Caco-2 (cell line): ENCODE data around the gene CNTNAP1. TPM values are rescaled to one million over a fixed set of nuclear protein-coding genes. Genes with fewer than 3 reads are reported as not detected.

Source experiments
- BruUV-seq: library from RNA; stranded (reverse); fragments of 400-500 nt; replicated peaks from 2 replicates; lab custom pipeline; 2021; lab: Mats Ljungman, UMichigan
- CTCF ChIA-PET: fragments of 300-600 bp; sonication (Branson Sonifier 250); formaldehyde crosslinking; loops from one replicate; lab custom pipeline; 2022; ENCODE audit warnings: antibody characterized with exemption; lab: Charles Lee
- POLR2A ChIA-PET: fragments of 300-600 bp; sonication (Branson Sonifier 250); formaldehyde crosslinking; loops from one replicate; lab custom pipeline; 2022; ENCODE audit warnings: antibody characterized with exemption; lab: Charles Lee
- DNase-seq, 2 experiments: peaks; one replicate each; pipeline versions ENCODE4 v3.0.0 to v3.0.0-alpha.2; 2020 to 2022
- H3K27me3 ChIP-seq: replicated peaks from 2 replicates; pipeline ENCODE4 v1.6.0; 2011; ENCODE audit warnings: low read length; ENCODE audit not compliant: control insufficient read depth, insufficient read depth
- H3K36me3 ChIP-seq: 2 replicates; pipeline ENCODE4 v1.5.1; 2011; ENCODE audit warnings: low read length; ENCODE audit not compliant: control insufficient read depth, insufficient read depth
- H3K4me1 ChIP-seq: fragments of 250-450 bp; sonication (Bioruptor Pico); 2 replicates; pipeline ENCODE4 v1.5.1; 2020; ENCODE audit warnings: mild to moderate bottlenecking
- H3K4me3 ChIP-seq: 2 replicates; pipeline ENCODE4 v1.5.1; 2011; ENCODE audit warnings: low read depth, mild to moderate bottlenecking, control low read depth, low read length
- H3K9me3 ChIP-seq: fragments of 250-450 bp; sonication (Bioruptor Pico); 2 replicates; pipeline ENCODE4 v1.5.1; 2020; ENCODE audit warnings: mild to moderate bottlenecking, moderate library complexity
- H3K27ac Mint-ChIP-seq: one replicate; pipeline ENCODE4 v1.8.0; 2022; ENCODE audit warnings: mixed read lengths; ENCODE audit not compliant: unreplicated experiment
- H3K27me3 Mint-ChIP-seq: one replicate; pipeline ENCODE4 v1.8.0; 2022; ENCODE audit warnings: mixed read lengths; ENCODE audit not compliant: insufficient read depth, unreplicated experiment
- H3K36me3 Mint-ChIP-seq: one replicate; pipeline ENCODE4 v1.8.0; 2022; ENCODE audit warnings: mild to moderate bottlenecking, mixed read lengths; ENCODE audit not compliant: insufficient read depth, unreplicated experiment
- H3K4me1 Mint-ChIP-seq: one replicate; pipeline ENCODE4 v1.8.0; 2022; ENCODE audit warnings: low read depth, mixed read lengths; ENCODE audit not compliant: unreplicated experiment
- H3K4me3 Mint-ChIP-seq: one replicate; pipeline ENCODE4 v1.8.0; 2022; ENCODE audit warnings: mild to moderate bottlenecking, moderate library complexity, mixed read lengths; ENCODE audit not compliant: unreplicated experiment
- H3K9me3 Mint-ChIP-seq: one replicate; pipeline ENCODE4 v1.8.0; 2022; ENCODE audit warnings: mixed read lengths; ENCODE audit not compliant: unreplicated experiment
- CTCF ChIP-seq, 2 experiments: fragments of 200-600 bp in 1 of 2; IDR thresholded peaks; 1 replicate in 1 of 2; 2 replicates in 1 of 2; pipeline versions ENCODE4 v1.5.1 to v1.8.0; 2011 to 2022; ENCODE audit warnings: antibody characterized with exemption in 1 of 2, control low read depth in 1 of 2, inconsistent platforms in 1 of 2, low read depth in 1 of 2, low read length in 1 of 2, mild to moderate bottlenecking in 1 of 2, moderate library complexity in 1 of 2; ENCODE audit not compliant: insufficient read depth in 1 of 2, severe bottlenecking in 1 of 2, unreplicated experiment in 1 of 2
- intact Hi-C: fragments of 100-400 bp; cut with micrococcal nuclease; formaldehyde crosslinking; loops from one replicate; pipeline ENCODE4 v1.10.0; 2022; ENCODE audit not compliant: unreplicated experiment
- total RNA-seq: library from RNA; stranded (reverse); gene quantifications from 2 replicates; pipeline ENCODE4 v1.2.3, GENCODE V29; 2022

The CNTNAP1 gene
- total RNA-seq, 1 experiment from 2014 or later = 7.2 TPM

DNA sequence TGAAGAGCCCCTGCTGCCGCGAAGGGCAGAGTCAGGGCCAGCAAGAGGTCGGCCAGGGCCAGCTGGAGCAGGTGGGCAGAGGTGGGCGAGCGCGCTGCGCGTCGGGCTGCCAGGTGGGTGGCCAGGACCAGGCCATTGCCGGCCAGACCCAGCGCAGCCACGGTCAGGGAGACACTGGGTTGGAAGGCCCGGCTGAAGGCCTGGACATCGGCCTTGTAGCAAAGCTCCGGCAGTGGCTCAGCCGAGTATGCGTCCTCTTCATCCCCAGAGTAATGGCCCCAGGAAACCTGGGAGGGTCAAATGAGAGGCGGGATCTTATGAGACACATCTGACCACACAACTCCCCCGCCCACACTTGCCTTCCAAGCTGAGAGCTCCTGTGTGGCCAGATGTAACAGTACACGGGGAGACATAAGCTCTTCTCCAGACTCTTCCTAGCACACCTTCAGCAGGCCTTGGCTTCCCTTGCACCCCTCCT lies 2.0 kb upstream of the CNTNAP1 start:
- H3K27me3 Mint-ChIP-seq = no peaks in the 10 kb centered on the region
- no peaks in the 10 kb centered on the region for H3K9me3 Mint-ChIP-seq
- Histone ChIP-seq H3K4me3 (peak overlapping the region; percentile 79), H3K36me3 (no peaks in the 10 kb centered on the region), H3K9me3 (no peaks in the 10 kb centered on the region), H3K27me3 (no peaks in the 10 kb centered on the region), H3K4me1 (peaks cover 24% of the 10 kb centered on the region)
- peaks cover 15% of the 10 kb centered on the region for H3K36me3 Mint-ChIP-seq
- POLR2A ChIA-PET = interaction anchor here (0.5 to 1.3 kb wide), 2 partner anchors 71 to 108 kb away, joined by 3 to 4 read pairs; partner anchors contain the start of genes RETREG3 and TUBG1
- TF ChIP-seq CTCF (IDR thresholded peaks at IDR 0.05; ENCODE audit: insufficient read depth in 1 of 2, low read depth in 1 of 2, low read length in 1 of 2, severe bottlenecking in 1 of 2, unreplicated experiment in 1 of 2) = no peak
- no TSS peak for BruUV-seq
- CTCF ChIA-PET = interaction anchor here (1.2 to 3.5 kb wide), 6 partner anchors 21 to 102 kb away, joined by 5 to 38 read pairs (median 19); partner anchors contain the start of genes PSMC3IP, RETREG3, TUBG1 and TUBG2
- DNase-seq = peak; percentile 37 to 70
- peak overlapping the region; percentile 89 for H3K4me3 Mint-ChIP-seq
- H3K4me1 Mint-ChIP-seq = peaks cover 8% of the 10 kb centered on the region
- H3K27ac Mint-ChIP-seq = peak overlapping the region; percentile 95
- intact Hi-C loops = no loop called here

DNA sequence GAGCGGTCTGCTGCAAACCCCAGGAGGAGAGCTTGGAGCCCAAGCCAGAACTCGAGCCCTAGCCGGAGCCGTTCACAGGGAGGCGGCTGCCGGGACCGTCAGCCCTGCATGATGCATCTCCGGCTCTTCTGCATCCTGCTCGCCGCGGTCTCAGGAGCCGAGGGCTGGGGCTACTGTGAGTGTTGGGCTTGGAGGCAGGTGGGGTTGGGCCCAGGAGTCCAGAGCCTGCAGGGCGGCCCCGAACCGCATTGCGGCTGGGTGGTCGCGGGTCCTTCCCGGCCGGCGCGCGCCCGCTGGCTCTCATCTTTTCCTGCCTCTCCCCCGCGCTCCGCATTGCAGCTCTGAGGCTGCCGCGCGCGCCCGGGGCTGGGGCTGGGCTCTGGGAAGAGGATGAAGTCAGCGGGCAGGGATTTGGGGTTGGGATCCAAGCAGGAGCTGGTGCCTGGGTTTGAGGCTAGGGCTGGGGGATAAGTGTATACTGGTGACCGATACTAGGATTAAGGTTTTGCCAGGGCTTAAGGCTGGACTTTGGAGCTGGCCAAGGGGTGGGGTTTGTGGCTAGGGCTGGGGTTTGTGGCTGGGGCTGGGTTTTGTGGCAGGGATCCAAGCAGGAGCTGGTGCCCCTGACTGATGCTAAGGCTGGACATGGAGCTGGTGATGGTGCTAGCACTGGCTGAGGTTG lies 532 bp downstream of the CNTNAP1 start:
- peaks cover 14% of the 10 kb centered on the region for H3K4me1 ChIP-seq
- H3K4me3 ChIP-seq = peak overlapping the region; percentile 42
- Mint-ChIP-seq H3K27ac (no peak overlapping the region), H3K36me3 (peaks cover 7% of the 10 kb centered on the region), H3K9me3 (no peaks in the 10 kb centered on the region), H3K4me1 (peaks cover 8% of the 10 kb centered on the region), H3K4me3 (peak overlapping the region; percentile 82), H3K27me3 (no peaks in the 10 kb centered on the region)
- no peaks in the 10 kb centered on the region for H3K27me3 ChIP-seq
- ChIA-PET CTCF (interaction anchor here (0.6 to 1.3 kb wide), 3 partner anchors 64 to 1440 kb away, joined by 3 read pairs; no protein-coding TSS in a partner anchor), POLR2A (interaction anchor here (0.5 to 0.7 kb wide), 2 partner anchors 61 to 547 kb away, joined by 3 read pairs; no protein-coding TSS in a partner anchor)
- intact Hi-C loops = no loop called here
- BruUV-seq = no TSS peak
- no peaks in the 10 kb centered on the region for H3K36me3 ChIP-seq
- no peaks in the 10 kb centered on the region for H3K9me3 ChIP-seq
- TF ChIP-seq CTCF (IDR thresholded peaks at IDR 0.05; ENCODE audit: insufficient read depth in 1 of 2, low read depth in 1 of 2, low read length in 1 of 2, severe bottlenecking in 1 of 2, unreplicated experiment in 1 of 2) = no peak
- peak in 1 of 2 experiments; percentile 50 for DNase-seq

DNA sequence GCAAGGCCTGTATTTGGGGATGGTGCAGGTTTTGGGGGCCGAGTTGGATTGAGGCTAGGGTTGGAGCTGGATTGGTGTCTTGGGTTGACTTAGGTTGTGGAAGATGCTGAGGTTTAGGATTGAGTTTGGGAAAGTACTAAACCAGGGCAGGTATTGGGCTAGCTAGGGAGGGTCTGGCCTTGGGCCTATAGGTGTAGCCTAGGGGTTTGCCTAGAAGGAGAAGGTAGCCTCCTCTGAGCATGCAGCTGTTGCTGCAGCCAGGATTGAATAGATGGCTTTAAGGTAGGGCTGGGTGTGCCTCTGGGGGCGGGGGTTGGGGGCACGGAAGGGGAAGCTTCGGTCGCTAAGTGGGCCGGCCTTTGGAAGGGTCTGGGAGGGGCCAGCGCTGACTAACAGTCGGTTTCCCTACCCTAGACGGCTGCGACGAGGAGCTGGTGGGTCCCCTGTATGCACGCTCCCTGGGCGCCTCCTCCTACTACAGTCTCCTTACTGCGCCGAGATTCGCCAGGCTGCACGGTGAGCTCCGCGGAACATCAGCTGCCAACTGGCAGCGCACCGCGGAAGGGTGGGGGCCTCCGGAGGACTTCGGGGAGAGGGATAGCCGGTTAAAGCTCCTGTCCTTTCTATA lies 1.2 kb downstream of the CNTNAP1 start:
- intact Hi-C loops = no loop called here
- ChIA-PET CTCF (interaction anchor here (0.6 to 1.3 kb wide), 3 partner anchors 64 to 105 kb away, joined by 3 to 7 read pairs (median 3); no protein-coding TSS in a partner anchor), POLR2A (interaction anchor here (0.7 kb wide), 1 partner anchor 548 kb away, joined by 3 read pairs; no protein-coding TSS in a partner anchor)
- TF ChIP-seq CTCF (IDR thresholded peaks at IDR 0.05; ENCODE audit: insufficient read depth in 1 of 2, low read depth in 1 of 2, low read length in 1 of 2, severe bottlenecking in 1 of 2, unreplicated experiment in 1 of 2) = no peak
- Mint-ChIP-seq H3K9me3 (no peaks in the 10 kb centered on the region), H3K27me3 (no peaks in the 10 kb centered on the region), H3K27ac (no peak overlapping the region), H3K36me3 (peaks cover 7% of the 10 kb centered on the region), H3K4me3 (peak overlapping the region; percentile 82), H3K4me1 (peaks cover 8% of the 10 kb centered on the region)
- no peak overlapping the region for H3K4me3 ChIP-seq
- no peaks in the 10 kb centered on the region for H3K27me3 ChIP-seq
- no peak for DNase-seq
- no peaks in the 10 kb centered on the region for H3K36me3 ChIP-seq
- BruUV-seq = no TSS peak
- peaks cover 14% of the 10 kb centered on the region for H3K4me1 ChIP-seq
- H3K9me3 ChIP-seq = no peaks in the 10 kb centered on the region
